ENCODE measurements around the gene GDE1.

The GDE1 gene

GRCh38 chr16:19542138-19542821, 20.4 kb upstream of the GDE1 start:
- Histone ChIP-seq H3K9me3 (no peaks in the 10 kb centered on the region), H3K4me1 (peaks cover 35% of the 10 kb centered on the region), H3K36me3 (peaks cover 80% of the 10 kb centered on the region), H3K27me3 (no peaks in the 10 kb centered on the region; the same call in 1 of the 2 replicates), H3K4me3 (ENCODE audit: low read depth, low read length) (no peak overlapping the region)
- peak; percentile 13 for DNase-seq
- TF ChIP-seq, protein P1, sequence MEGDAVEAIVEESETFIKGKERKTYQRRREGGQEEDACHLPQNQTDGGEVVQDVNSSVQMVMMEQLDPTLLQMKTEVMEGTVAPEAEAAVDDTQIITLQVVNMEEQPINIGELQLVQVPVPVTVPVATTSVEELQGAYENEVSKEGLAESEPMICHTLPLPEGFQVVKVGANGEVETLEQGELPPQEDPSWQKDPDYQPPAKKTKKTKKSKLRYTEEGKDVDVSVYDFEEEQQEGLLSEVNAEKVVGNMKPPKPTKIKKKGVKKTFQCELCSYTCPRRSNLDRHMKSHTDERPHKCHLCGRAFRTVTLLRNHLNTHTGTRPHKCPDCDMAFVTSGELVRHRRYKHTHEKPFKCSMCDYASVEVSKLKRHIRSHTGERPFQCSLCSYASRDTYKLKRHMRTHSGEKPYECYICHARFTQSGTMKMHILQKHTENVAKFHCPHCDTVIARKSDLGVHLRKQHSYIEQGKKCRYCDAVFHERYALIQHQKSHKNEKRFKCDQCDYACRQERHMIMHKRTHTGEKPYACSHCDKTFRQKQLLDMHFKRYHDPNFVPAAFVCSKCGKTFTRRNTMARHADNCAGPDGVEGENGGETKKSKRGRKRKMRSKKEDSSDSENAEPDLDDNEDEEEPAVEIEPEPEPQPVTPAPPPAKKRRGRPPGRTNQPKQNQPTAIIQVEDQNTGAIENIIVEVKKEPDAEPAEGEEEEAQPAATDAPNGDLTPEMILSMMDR (IDR thresholded peaks at IDR 0.05; ENCODE audit: low read depth, low read length), result no peak

DNA sequence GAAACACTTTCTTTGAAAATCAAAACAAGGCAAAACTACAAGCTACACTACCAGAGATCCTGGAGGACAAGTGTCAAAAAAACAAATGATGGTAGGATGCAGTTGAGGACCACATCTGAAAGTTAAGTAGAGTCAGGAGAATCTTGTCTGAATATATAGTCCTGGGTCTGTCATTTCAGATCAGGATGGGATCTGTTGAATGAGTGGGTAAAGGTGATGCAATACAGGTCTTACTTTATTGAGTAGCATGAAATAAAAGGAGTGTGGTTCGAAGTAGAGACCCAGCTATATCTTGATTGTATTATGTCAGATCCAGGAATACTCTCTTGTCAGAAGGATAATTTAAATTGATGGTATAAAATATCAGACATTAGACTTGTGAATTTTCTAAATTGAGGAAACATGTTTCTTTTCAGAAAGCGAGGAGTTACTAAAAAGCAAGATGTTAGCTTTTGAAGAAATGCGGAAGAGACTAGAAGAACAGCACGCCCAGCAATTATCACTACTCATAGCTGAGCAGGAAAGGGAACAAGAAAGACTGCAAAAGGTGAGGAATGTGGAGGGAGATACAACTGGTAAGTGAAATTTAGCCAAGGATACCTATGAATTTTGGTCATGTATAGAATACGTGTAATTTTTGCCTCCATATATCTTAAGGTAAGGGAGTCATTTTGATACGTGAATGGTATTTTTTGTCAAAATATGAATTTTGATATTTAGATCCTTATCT, 18.5 kb upstream of the GDE1 start:
- H3K4me1 ChIP-seq, result peaks cover 31% of the 10 kb centered on the region

DNA sequence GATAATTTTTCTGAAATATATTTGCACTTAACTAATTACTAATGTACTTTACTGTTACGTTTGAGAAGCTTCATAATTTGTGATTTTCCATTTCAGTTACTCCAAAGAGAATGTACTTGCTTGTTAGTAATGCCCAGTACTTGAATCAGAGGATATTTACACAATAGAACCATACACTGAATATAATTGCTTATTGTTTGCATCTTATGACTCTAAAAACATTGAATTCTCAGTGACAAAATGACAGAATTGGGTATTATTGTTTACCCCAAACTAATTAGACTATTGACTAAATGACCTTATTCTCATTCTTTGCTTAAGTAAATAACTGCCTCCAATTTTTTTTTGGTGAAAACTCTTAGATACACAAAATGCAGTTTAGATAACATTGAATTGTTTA, 10.7 kb upstream of the GDE1 start:
- DNase-seq, result no peak
- TF ChIP-seq, protein P1 (IDR thresholded peaks at IDR 0.05; ENCODE audit: low read depth, low read length), result no peak
- Histone ChIP-seq H3K4me1 (no peaks in the 10 kb centered on the region; the same call in 1 of the 2 replicates), H3K9me3 (no peaks in the 10 kb centered on the region), H3K27me3 (no peaks in the 10 kb centered on the region), H3K36me3 (peaks cover 57% of the 10 kb centered on the region), H3K4me3 (ENCODE audit: low read depth, low read length) (no peak overlapping the region)

More for the DNA sequence above, 18.5 kb upstream of the GDE1 start:
- Histone ChIP-seq H3K9me3 (no peaks in the 10 kb centered on the region), H3K27me3 (no peaks in the 10 kb centered on the region; the same call in 1 of the 2 replicates), H3K4me3 (ENCODE audit: low read depth, low read length) (no peak overlapping the region), H3K36me3 (peaks cover 77% of the 10 kb centered on the region)
- TF ChIP-seq, protein P1 (IDR thresholded peaks at IDR 0.05; ENCODE audit: low read depth, low read length), result no peak
- no peak for DNase-seq

DNA sequence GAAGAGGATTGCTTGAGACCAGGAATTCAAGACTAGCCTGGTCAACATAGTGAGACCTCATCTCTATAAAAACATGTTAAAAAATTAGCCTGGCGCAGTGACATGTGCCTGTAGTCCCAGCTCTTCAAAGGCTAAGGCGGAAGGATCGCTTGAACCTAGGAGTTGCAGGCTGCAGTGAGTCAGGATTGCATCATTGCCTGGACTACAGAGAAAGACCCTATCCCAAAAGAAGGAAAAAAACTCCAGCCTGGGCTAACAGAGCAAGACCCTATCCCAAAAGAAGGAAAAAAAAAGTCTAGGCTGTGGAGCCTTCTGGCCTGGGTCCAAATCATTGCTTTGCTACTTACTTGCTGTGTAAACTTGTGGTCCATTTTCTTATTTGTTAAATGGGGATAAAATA, 6.8 kb upstream of the GDE1 start:
- no peaks in the 10 kb centered on the region for H3K9me3 ChIP-seq
- H3K27me3 ChIP-seq, result no peaks in the 10 kb centered on the region
- H3K36me3 ChIP-seq, result peaks cover 34% of the 10 kb centered on the region
- H3K4me1 ChIP-seq, result no peaks in the 10 kb centered on the region; the same call in 1 of the 2 replicates
- DNase-seq, result no peak
- H3K4me3 ChIP-seq (ENCODE audit: low read depth, low read length), result no peak overlapping the region
- TF ChIP-seq, protein P1 (IDR thresholded peaks at IDR 0.05; ENCODE audit: low read depth, low read length), result no peak

DNA sequence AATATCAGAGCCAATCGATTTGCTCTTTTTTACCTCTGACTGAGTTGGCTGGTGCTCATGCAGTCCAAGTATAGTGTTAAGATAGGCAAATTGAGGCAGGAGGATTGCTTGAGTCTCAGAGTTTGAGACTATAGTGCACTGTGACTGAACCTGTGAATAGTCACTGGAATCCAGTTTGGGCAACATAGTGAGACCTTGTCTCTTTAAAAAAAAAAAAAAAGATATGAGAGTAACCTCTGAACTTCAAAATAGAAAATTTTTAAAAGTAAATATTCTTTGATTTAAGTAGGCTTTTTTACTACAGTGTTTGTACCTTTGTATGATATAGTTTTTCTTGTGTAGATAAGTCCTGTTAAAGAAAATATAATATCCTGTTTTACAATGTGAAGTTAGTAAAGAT, 5.3 kb upstream of the GDE1 start:
- Histone ChIP-seq H3K27me3 (no peaks in the 10 kb centered on the region), H3K36me3 (peaks cover 25% of the 10 kb centered on the region), H3K4me3 (ENCODE audit: low read depth, low read length) (no peak overlapping the region), H3K9me3 (no peaks in the 10 kb centered on the region), H3K4me1 (peaks cover 3% of the 10 kb centered on the region; the same call in 1 of the 2 replicates)
- TF ChIP-seq, protein P1 (IDR thresholded peaks at IDR 0.05; ENCODE audit: low read depth, low read length), result no peak
- no peak for DNase-seq

- TF ChIP-seq, protein P1 (IDR thresholded peaks at IDR 0.05; ENCODE audit: low read depth, low read length), result no peak
- Histone ChIP-seq H3K4me1 (peaks cover 3% of the 10 kb centered on the region; the same call in 1 of the 2 replicates), H3K9me3 (no peaks in the 10 kb centered on the region), H3K36me3 (peaks cover 22% of the 10 kb centered on the region), H3K27me3 (no peaks in the 10 kb centered on the region), H3K4me3 (ENCODE audit: low read depth, low read length) (peak overlapping the region; percentile 97)
- no peak for DNase-seq
Measured at GRCh38 chr16:19525385-19525723, 3.5 kb upstream of the GDE1 start.

All from BE2C (cell line).